ENCODE results near the gene TRIM24.
"Not testable (repeated sequence)": the region's sequence is repeated elsewhere in the genome, so short reads cannot be mapped to it uniquely, and the experiment has no call there.

Gene TRIM24

DNA sequence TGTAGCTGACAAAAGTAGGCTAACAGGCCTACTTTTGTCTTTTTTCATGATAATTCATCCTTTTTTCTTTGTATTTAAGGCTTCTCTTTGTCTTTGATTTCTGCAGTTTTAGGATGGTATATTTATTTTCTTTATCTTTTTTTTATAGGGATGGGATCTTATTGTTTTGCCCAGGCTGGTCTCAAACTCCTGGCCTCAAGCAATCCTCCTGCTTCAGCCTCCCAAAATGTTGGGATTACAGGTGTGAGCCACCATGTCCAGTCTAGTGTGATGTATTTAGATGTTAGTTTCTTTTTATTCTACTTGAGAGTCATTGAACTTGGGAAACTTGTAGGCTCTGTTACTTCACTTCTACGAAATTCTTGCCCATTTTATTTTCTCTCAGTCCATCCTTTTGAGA, 35.4 kb downstream of the TRIM24 start:
- DNase-seq (ENCODE audit: low spot score), result no peak

DNA sequence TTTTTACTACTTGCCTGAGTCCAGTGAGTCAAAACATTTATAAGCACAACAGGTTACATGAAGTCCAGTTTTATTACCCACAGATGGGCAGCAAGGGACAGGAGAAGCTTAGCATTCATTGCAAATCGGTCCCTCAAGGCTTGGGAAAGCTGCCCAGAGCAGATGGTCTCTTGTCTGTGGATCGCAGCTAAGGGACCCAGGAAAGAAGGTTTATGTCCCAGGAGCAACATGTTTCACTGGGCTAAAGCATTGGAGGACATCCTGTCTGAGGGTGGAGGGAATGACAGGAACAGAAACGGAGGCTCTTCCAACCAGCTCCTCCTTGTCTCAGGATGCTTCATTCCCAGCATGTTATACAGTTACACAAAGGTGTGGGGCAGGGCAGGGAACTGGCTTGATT, 39.3 kb downstream of the TRIM24 start:
- no peak for DNase-seq (ENCODE audit: low spot score)

DNA sequence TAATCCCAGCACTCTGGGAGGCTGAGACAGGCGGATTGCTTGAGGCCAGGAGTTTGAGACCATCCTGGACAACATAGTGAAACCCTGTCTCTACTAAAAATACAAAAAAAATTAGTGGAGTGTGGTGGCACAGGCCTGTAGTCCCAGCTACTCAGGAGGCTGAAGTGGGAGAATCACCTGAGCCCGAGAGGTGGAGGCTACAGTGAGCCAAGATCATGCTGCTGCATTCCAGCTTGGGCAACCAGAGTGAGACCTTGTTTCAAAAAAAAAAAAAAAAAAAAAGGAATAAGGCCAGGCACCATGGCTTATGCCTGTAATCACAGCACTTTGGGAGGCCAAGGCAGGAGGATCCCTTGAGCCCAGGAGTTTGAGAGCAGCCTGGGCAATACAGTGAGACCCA, 40.2 kb downstream of the TRIM24 start:
- not testable (repeated sequence) for DNase-seq (ENCODE audit: low spot score)

- no peak for DNase-seq (ENCODE audit: low spot score)
These were observed 40.8 kb downstream of the TRIM24 start for GRCh38 chr7:138500892-138501291.

DNA sequence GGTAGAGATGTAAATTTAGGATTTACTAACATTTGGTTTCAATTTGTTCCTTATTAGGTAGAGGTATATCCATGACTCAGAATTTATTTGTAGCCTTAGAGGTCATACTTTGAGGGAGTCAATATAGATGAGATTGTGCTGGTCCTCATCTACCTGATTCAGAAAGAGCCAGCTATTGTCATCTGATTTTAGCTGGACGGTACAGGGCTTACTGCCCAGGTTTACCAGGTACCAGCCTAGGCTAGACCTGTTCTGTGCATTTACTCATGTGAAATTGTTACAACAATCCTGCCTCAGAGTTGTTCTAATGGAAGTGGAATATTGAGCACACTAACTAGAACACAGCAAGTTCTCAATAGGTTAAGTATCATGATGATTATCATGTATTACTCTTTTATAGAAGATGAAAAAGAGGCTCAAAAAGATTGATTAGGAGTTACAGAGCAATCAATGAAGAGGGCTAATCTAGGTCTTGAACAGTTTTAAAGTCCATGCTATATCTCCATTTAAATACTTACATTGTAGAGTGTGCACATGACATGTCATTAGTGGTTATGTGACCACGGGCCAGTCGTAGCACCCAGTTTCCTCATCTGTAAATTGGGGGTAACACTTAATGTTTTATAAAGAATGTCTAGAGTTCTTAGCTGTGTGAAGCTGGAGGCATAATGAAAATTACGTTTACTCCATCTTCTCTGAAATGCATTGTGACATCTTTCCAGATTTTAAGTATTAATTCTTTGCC, 42.1 kb downstream of the TRIM24 start:
- no peak for DNase-seq (ENCODE audit: low spot score)

DNA sequence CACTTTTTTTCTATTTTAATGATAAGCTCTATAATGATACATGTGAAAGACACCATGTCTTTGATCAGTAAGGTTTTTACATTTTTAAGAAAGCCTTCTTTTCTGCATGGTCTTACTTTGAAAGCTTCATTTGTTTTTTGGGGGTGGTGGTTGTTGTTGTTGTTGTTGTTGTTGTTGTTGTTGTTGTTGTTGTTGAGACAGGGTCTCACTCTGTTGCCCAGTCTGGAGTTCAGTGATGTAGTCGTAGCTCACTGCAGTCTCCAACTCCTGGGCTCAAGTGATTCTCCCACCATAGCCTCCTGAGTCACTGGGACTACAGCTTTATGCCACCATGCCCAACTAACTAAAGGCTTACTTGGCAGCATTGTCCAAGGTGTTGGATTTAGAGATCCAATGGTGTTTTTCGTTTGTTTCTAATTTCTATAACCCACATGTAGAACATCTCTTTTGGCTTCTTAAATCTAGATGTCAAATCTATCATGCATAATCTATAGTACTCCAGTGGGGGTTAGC, 45.4 kb downstream of the TRIM24 start:
- DNase-seq (ENCODE audit: low spot score), result no peak

GRCh38 chr7:138506764-138507163, 46.7 kb downstream of the TRIM24 start:
- no peak for DNase-seq (ENCODE audit: low spot score)

DNA sequence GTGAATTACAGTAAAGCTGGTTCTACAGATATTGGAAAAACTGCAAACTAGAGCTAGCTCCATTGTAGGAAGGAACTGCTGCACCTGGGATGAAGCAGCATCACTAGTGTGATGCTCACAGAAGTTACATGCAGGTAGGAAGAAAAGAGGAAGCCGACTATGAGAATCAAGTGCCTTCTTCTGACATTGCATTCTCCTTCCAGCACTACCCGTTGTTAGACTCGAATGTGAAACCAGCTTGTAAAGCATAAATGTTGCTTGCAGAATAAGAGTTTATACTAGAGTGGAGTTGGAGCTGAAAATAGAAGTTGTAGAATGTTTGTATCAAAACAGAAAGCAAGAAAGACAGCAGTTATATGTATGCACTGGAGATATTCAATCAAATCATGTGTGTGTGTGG, 49.9 kb downstream of the TRIM24 start:
- no peak for DNase-seq (ENCODE audit: low spot score)

GRCh38 chr7:138512092-138512858, 52.2 kb downstream of the TRIM24 start:
- no peak for DNase-seq (ENCODE audit: low spot score)

DNA sequence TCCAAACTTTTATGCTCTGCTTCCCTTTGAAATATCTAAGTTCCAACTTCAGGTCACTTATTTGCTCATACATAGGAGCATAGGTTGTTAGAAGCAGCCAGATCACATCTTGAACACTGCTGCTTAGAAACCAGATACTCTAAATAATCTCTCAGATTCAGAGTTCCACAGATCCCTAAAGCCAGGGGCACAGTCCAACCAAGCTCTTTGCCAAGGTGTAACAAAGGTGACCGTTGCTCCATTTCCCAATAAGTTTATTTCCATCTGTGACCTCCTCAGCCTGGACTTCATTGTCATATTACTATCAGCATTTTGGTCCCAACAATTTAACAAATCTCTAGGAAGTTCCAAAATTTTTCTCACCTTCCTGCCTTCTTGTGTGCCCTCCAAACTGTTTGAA, 52.8 kb downstream of the TRIM24 start:
- DNase-seq (ENCODE audit: low spot score), result no peak

GRCh38 chr7:138513344-138513871, 53.3 kb downstream of the TRIM24 start:
- no peak for DNase-seq (ENCODE audit: low spot score)

DNA sequence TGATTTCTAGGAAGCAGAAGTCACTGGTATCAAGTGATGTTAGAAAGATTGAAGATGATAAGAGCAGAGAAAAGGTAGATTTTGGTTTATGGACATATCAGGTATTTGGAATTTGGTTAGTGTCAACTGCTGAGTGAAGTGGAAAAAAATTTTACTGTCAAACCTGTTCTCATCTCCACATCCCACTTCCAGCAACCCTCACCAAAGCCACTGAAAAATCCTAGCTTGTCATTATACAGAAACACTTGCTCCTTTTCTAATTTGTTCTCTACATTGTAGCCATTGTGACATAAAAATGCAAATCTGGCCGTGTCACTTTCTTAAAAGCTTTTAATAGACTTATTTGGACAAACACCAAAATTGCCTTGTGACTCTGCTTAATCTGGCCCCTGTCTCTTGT, 54.0 kb downstream of the TRIM24 start:
- DNase-seq (ENCODE audit: low spot score), result no peak

DNA sequence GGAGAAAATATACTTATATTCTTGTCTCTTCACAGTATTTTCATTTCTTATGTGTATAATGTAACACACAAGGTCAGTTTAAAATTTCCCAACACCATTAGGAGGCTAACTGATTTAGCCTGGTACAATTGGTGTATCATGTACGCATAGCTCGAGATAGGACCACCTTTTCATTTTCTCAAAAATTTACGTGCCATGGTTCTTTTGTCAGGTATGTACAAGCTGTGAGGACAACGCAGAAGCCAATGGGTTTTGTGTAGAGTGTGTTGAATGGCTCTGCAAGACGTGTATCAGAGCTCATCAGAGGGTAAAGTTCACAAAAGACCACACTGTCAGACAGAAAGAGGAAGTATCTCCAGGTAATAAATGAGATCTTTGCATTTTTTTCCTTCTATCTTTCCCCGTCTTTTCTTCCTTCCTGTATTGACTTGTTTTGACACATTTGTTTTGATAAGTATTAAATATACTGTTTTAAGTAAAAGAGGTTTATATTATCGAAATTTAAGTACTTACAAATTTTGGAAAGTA, 55.0 kb downstream of the TRIM24 start:
- DNase-seq (ENCODE audit: low spot score), result no peak

GRCh38 chr7:138519061-138519798, 59.2 kb downstream of the TRIM24 start:
- DNase-seq (ENCODE audit: low spot score), result peak; percentile 7

GRCh38 chr7:138520742-138521141, 60.7 kb downstream of the TRIM24 start:
- DNase-seq (ENCODE audit: low spot score), result no peak

DNA sequence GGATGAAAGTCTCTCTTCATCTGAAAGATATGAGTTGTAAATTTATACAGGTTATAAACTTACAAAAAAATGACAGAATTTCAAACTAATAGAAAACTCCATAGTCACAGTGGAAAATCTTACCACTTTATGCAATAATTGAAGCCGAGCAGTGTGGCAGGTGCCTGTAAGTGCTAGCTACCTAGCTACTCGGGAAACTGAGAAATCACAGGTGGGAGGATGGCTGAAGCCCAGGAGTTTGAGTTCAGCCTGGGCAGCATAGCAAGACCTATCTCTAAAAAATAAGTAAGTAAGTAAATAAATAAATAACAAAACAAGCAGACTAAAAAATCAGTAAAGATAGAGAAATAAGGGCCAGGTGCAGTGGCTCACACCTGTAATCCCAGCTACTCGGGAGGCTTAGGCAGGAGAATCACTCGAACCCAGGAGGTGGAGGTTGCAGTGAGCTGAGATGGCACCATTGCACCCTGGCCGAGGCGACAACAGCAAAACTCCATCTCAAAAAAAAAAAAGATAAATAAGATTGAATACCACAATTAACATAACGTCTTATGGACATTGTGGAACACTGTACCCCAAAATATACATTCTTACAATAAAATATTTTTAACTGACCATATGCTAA, 61.9 kb downstream of the TRIM24 start:
- no peak for DNase-seq (ENCODE audit: low spot score)

DNA sequence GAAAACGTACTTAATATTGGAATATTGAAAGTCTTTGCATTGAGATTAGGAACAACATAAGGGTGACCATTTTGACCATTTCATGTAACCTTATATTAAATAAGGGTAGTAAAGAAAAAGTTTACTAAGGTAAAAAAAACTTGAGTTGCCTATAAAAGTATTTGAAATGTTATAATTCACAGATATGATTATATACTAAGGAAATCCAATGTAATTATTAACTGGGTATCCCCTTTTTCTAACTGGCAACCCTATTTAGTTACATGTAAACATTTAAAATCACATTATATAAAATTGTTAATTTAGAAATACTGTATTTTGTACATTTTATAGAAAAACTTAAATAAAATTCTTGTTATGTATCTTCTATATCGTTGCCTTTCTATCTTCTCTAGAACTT, 64.2 kb downstream of the TRIM24 start:
- no peak for DNase-seq (ENCODE audit: low spot score)

- DNase-seq (ENCODE audit: low spot score), result no peak
These were observed 65.7 kb downstream of the TRIM24 start for GRCh38 chr7:138525757-138526156.

- DNase-seq (ENCODE audit: low spot score), result no peak
These were observed 67.7 kb downstream of the TRIM24 start for GRCh38 chr7:138527746-138528223.

DNA sequence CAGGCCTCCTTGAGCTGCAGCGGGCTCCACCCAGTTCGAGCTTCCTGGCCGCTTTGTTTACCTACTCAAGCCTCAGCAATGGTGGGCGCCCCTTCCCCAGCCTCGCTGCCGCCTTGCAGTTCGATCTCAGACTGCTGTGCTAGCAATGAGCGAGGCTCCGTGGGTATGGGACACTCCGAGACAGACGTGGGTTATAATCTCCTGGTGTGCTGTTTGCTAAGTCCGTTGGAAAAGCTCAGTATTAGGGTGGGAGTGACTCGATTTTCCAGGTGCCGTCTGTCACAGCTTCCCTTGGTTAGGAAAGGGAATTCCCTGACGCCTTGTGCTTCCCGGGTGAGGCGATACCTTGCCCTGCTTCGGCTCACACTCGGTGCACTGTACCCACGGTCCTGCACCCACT, 76.8 kb downstream of the TRIM24 start:
- not testable (repeated sequence) for DNase-seq (ENCODE audit: low spot score)

DNA sequence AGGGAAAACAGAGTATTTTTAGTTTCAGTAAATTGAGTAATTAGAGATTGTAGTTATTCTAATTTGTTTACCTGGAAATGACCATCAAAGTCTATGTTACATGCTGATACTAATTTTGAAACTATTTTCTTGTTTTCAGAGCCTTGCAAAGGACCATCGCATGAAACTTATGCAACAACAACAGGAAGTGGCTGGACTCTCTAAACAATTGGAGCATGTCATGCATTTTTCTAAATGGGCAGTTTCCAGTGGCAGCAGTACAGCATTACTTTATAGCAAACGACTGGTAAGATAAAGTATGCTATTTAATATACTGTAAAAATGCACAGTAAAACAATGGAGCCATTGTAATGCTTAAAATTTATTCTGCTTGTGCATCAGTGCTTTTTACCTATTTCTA, 78.5 kb downstream of the TRIM24 start:
- no peak for DNase-seq (ENCODE audit: low spot score)

Data from putamen (tissue), 1 donor.